ENCODE results near the gene MYCBPAP. TPM values are rescaled to one million over a fixed set of nuclear protein-coding genes. Genes with fewer than 3 reads are reported as not detected.

Gene MYCBPAP
- total RNA-seq, 1 experiment from 2014 or later: not detected

DNA sequence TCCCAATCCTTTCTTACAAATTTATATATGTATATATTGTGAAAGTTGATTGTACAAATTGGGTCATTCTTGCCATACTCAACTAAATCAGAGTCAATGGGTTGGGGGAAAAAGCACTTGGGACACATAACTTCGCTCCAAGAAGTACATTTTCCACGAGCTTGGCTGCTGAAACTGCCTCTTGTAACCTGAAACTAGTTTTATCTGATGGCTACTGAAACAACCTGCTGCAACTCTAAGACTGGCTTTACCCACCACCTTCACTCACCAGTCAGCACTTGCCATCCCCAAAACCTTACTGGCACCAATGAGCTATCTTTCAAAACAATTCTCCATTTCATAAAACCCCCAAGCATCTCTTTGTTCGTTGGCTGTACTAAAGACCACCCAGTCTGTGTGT is 14.5 kb upstream of the MYCBPAP start (continued):
- TF ChIP-seq, protein P1, sequence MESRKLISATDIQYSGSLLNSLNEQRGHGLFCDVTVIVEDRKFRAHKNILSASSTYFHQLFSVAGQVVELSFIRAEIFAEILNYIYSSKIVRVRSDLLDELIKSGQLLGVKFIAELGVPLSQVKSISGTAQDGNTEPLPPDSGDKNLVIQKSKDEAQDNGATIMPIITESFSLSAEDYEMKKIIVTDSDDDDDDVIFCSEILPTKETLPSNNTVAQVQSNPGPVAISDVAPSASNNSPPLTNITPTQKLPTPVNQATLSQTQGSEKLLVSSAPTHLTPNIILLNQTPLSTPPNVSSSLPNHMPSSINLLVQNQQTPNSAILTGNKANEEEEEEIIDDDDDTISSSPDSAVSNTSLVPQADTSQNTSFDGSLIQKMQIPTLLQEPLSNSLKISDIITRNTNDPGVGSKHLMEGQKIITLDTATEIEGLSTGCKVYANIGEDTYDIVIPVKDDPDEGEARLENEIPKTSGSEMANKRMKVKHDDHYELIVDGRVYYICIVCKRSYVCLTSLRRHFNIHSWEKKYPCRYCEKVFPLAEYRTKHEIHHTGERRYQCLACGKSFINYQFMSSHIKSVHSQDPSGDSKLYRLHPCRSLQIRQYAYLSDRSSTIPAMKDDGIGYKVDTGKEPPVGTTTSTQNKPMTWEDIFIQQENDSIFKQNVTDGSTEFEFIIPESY (IDR thresholded peaks at IDR 0.05; ENCODE audit: extremely low read depth, insufficient replicate concordance, low read length): no peak

DNA sequence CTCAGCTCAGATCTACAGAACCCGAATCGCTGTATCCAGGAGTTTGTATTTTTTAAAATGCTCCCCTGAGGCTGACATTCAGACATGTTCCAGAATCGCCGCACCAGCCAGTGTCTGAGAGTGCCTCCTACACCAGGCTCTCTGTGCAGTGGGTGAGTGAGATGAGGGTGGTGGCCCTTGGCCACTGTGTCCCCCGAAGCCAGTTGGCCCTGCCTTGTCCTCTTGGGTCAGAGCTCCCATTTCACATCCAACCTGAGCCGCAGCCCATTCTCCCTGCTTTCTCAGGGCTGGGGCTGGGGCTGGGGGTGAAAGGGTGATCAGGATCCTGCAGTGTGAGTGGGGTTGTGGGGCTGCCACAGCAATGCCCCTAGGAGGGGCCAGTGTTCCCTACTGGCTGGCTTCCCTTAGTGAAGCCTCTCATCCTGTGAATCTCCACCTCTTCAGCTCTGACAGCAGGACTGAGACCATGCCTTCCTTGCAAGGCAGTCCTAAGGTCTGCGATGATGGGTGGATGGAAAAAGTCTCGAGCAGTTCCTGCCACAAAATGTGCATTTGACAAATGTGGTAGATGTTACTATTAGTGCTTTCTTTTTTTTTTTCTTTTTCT is 12.9 kb upstream of the MYCBPAP start:
- TF ChIP-seq YY1 (IDR thresholded peaks at IDR 0.05; ENCODE audit: extremely low read depth, insufficient replicate concordance, low read depth, low read length) (no peak), TCF7L2 (IDR thresholded peaks at IDR 0.05; ENCODE audit: borderline replicate concordance, extremely low read depth, insufficient read depth, insufficient read length) (no peak), SP1 (IDR thresholded peaks at IDR 0.05; ENCODE audit: low read depth) (no peak), CEBPB (IDR thresholded peaks at IDR 0.05; ENCODE audit: low read depth) (no peak), ELF1 (IDR thresholded peaks at IDR 0.05; ENCODE audit: borderline replicate concordance, low read depth) (no peak), EZH2phosphoT487 (IDR thresholded peaks at IDR 0.05; ENCODE audit: borderline replicate concordance) (no peak), SRF (IDR thresholded peaks at IDR 0.05; ENCODE audit: low read depth) (no peak)
- TF ChIP-seq, protein P2, sequence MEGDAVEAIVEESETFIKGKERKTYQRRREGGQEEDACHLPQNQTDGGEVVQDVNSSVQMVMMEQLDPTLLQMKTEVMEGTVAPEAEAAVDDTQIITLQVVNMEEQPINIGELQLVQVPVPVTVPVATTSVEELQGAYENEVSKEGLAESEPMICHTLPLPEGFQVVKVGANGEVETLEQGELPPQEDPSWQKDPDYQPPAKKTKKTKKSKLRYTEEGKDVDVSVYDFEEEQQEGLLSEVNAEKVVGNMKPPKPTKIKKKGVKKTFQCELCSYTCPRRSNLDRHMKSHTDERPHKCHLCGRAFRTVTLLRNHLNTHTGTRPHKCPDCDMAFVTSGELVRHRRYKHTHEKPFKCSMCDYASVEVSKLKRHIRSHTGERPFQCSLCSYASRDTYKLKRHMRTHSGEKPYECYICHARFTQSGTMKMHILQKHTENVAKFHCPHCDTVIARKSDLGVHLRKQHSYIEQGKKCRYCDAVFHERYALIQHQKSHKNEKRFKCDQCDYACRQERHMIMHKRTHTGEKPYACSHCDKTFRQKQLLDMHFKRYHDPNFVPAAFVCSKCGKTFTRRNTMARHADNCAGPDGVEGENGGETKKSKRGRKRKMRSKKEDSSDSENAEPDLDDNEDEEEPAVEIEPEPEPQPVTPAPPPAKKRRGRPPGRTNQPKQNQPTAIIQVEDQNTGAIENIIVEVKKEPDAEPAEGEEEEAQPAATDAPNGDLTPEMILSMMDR (IDR thresholded peaks at IDR 0.05 in 2 of 3, conservative IDR thresholded peaks at IDR 0.05 in 1 of 3; ENCODE audit: borderline replicate concordance in 1 of 3, insufficient read depth in 1 of 3, low read depth in 2 of 3, low read length in 2 of 3): no peak
- Histone ChIP-seq H3K36me3 (ENCODE audit: control insufficient read depth in 1 of 2, insufficient read depth in 2 of 2, low read length in 2 of 2) (no peaks in the 10 kb centered on the region), H3K9ac (ENCODE audit: low read length) (no peak overlapping the region), H3K9me3 (ENCODE audit: control insufficient read depth in 1 of 2, insufficient read depth in 1 of 2, low read depth in 1 of 2, low read length in 2 of 2) (no peaks in the 10 kb centered on the region), H4K20me1 (ENCODE audit: insufficient read depth) (no peaks in the 10 kb centered on the region), H3K4me3 (replicated peaks in 1 of 2; ENCODE audit: low read depth in 1 of 2, low read length in 2 of 2) (no peak overlapping the region), H2AFZ (ENCODE audit: low read depth, low read length, poor library complexity, severe bottlenecking) (no peak overlapping the region), H3K9me2 (ENCODE audit: insufficient read depth) (no peaks in the 10 kb centered on the region), H3K27me3 (ENCODE audit: insufficient read depth, low read length) (no peaks in the 10 kb centered on the region), H3K4me1 (ENCODE audit: control insufficient read depth in 1 of 2, insufficient read depth in 2 of 2, low read length in 2 of 2) (peaks cover 16 to 27% of the 10 kb centered on the region in 2 experiments), H3K27ac (ENCODE audit: low read depth, low read length) (no peak overlapping the region), H3K79me2 (ENCODE audit: insufficient read depth, low read length) (no peaks in the 10 kb centered on the region), H3K4me2 (ENCODE audit: low read length) (peak overlapping the region; percentile 43)
- intact Hi-C loops (cut with micrococcal nuclease): no loop called here
- ChIA-PET RAD21 (ENCODE audit: low non-redundant PET in 1 of 2, low total read pairs in 2 of 2, uncharacterized antibody in 2 of 2, unreplicated experiment in 2 of 2) (interaction anchor here in 1 of 2 experiments (0.7 kb wide), 1 partner anchor 12 kb away, joined by 4 read pairs; no protein-coding TSS in a partner anchor), POLR2A (no interaction called here), CTCF (interaction anchor here (0.7 to 1.1 kb wide), 2 partner anchors 9 to 738 kb away, joined by 3 read pairs; no protein-coding TSS in a partner anchor)
- DNase-seq (ENCODE audit: low read depth, low spot score) (no peak), ATAC-seq (no peak)
- no TSS peak for BruUV-seq (replicated peaks)
